ENCODE data around the gene PEMT. TPM values are rescaled to one million over a fixed set of nuclear protein-coding genes. Genes with fewer than 3 reads are reported as not detected.

The PEMT gene
- total and polyA plus RNA-seq, 2 donors from 2014 or later: 36.8 to 52.1 TPM

- Histone ChIP-seq H3K36me3 (ENCODE audit: control insufficient read depth in 2 of 3, insufficient read depth in 3 of 3, low read length in 3 of 3) (no peaks in the 10 kb centered on the region), H3K4me3 (ENCODE audit: low read length in 3 of 3) (no peak overlapping the region), H3K27ac (ENCODE audit: low read depth in 2 of 2, low read length in 2 of 2) (no peak overlapping the region), H3K9ac (ENCODE audit: low read length in 3 of 3) (no peak overlapping the region), H3K4me1 (ENCODE audit: control insufficient read depth in 2 of 3, insufficient read depth in 2 of 3, low read depth in 1 of 3, low read length in 3 of 3) (peaks cover 0 to 7% (median 2%) of the 10 kb centered on the region in 3 donors), H3K27me3 (ENCODE audit: control insufficient read depth, insufficient read depth, low read length) (no peaks in the 10 kb centered on the region), H3K9me3 (ENCODE audit: control insufficient read depth in 2 of 3, insufficient read depth in 1 of 3, low read length in 3 of 3) (no peaks in the 10 kb centered on the region)
- DNase-seq: no peak
- intact Hi-C loops (cut with DNase I): no loop called here
- FAIRE-seq: no peak
- TF ChIP-seq CTCF (IDR thresholded peaks at IDR 0.05; ENCODE audit: borderline replicate concordance, extremely low read depth, insufficient read depth): no peak
Observed at GRCh38 chr17:17555906-17556305, 35.6 kb downstream of the PEMT start.

GRCh38 chr17:17555151-17555550, 36.4 kb downstream of the PEMT start:
- H3K9ac ChIP-seq (ENCODE audit: low read length in 3 of 3): no peak overlapping the region
- intact Hi-C loops (cut with DNase I): no loop called here
- H3K9me3 ChIP-seq (ENCODE audit: control insufficient read depth in 2 of 3, insufficient read depth in 1 of 3, low read length in 3 of 3): no peaks in the 10 kb centered on the region
- no peak for TF ChIP-seq CTCF (IDR thresholded peaks at IDR 0.05; ENCODE audit: borderline replicate concordance, extremely low read depth, insufficient read depth)
- no peak overlapping the region for H3K4me3 ChIP-seq (ENCODE audit: low read length in 3 of 3)
- H3K4me1 ChIP-seq (ENCODE audit: control insufficient read depth in 2 of 3, insufficient read depth in 2 of 3, low read depth in 1 of 3, low read length in 3 of 3): peaks cover 0 to 6% (median 5%) of the 10 kb centered on the region in 3 donors
- DNase-seq (peak in 1 of 5 donors; percentile 53), FAIRE-seq (no peak)
- no peaks in the 10 kb centered on the region for H3K36me3 ChIP-seq (ENCODE audit: control insufficient read depth in 2 of 3, insufficient read depth in 3 of 3, low read length in 3 of 3)
- H3K27me3 ChIP-seq (ENCODE audit: control insufficient read depth, insufficient read depth, low read length): no peaks in the 10 kb centered on the region
- H3K27ac ChIP-seq (ENCODE audit: low read depth in 2 of 2, low read length in 2 of 2): no peak overlapping the region

- no peaks in the 10 kb centered on the region for H3K9me3 ChIP-seq (ENCODE audit: control insufficient read depth in 2 of 3, insufficient read depth in 1 of 3, low read length in 3 of 3)
- no peaks in the 10 kb centered on the region for H3K27me3 ChIP-seq (ENCODE audit: control insufficient read depth, insufficient read depth, low read length)
- TF ChIP-seq CTCF (IDR thresholded peaks at IDR 0.05; ENCODE audit: borderline replicate concordance, extremely low read depth, insufficient read depth): no peak
- H3K27ac ChIP-seq (ENCODE audit: low read depth in 2 of 2, low read length in 2 of 2): no peak overlapping the region
- FAIRE-seq (no peak), DNase-seq (peak in 1 of 5 donors; percentile 43)
- no peak overlapping the region for H3K9ac ChIP-seq (ENCODE audit: low read length in 3 of 3)
- H3K4me1 ChIP-seq (ENCODE audit: control insufficient read depth in 2 of 3, insufficient read depth in 2 of 3, low read depth in 1 of 3, low read length in 3 of 3): peaks cover 0 to 5% (median 3%) of the 10 kb centered on the region in 3 donors
- intact Hi-C loops (cut with DNase I): no loop called here
- H3K4me3 ChIP-seq (ENCODE audit: low read length in 3 of 3): no peak overlapping the region
- H3K36me3 ChIP-seq (ENCODE audit: control insufficient read depth in 2 of 3, insufficient read depth in 3 of 3, low read length in 3 of 3): no peaks in the 10 kb centered on the region
Observed at GRCh38 chr17:17554266-17554665, 37.2 kb downstream of the PEMT start.

Data from kidney (tissue), 14 donors.